Sciatic nerve (tissue), 2 donors: ENCODE results near the gene CHMP6. TPM values are rescaled to one million over a fixed set of nuclear protein-coding genes. Genes with fewer than 3 reads are reported as not detected.

Source experiments
- ATAC-seq: fragments of 200-7000 bp; cut with Tn5 transposase; one replicate; pipeline ENCODE4 v1.9.1; 2020; ENCODE audit warnings: mild to moderate bottlenecking, moderate library complexity
- DNase-seq: peaks from one replicate; pipeline ENCODE4 v3.0.0-alpha.2; 2020; ENCODE audit warnings: low spot score
- intact Hi-C: fragments of 100-400 bp; cut with DNase I; formaldehyde crosslinking; loops from one replicate; pipeline ENCODE4 v1.14.2; 2022
- total RNA-seq: library from RNA; stranded (reverse); fragmentation: NEBNext Ultra II Directional; extraction: Animal tissue kit (Norgen Biotek cat#: 25700); gene quantifications from one replicate; pipeline ENCODE4 v1.2.1, GENCODE V29; 2021
- donor health status: DM: no; HTN: no; CAD: no.
- donor health status: DM: no; HTN: no; CAD: no.

CHMP6 gene
- total RNA-seq, 1 donor from 2014 or later, result 26.8 TPM

DNA sequence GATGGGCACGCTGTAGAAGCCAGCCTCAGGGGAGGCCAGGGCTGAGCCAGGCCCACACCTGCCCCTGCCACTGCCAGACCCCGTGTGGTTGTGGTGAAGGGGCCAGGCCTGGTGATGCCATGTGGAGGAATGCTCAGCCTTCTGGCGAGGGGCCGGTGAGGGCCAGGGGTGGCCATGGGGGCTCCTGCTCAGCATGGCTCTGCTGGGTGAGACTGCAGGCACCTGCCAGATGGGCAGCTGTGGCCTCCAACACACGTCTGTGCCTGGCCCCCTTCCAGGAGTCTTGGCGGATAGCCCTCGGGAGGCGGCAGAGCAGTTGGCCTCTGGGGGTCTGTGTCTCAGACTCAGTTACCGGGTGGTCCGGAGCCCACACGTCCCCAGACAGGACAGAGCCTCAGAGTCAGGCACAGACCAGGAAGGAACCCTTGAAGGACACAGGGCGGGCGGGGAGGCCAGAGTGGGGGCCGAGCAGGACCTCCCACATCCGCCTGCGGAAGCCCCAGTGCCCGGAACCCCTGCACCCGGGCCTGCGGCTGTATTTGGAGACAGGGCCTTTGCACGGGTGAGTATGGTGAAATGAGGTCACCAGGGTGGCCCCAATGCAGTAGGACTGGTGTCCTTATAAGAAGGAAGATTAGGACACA, 22.5 kb upstream of the CHMP6 start:
- DNase-seq (no peak), ATAC-seq (peak; percentile 31)
- intact Hi-C loops, result no loop called here

DNA sequence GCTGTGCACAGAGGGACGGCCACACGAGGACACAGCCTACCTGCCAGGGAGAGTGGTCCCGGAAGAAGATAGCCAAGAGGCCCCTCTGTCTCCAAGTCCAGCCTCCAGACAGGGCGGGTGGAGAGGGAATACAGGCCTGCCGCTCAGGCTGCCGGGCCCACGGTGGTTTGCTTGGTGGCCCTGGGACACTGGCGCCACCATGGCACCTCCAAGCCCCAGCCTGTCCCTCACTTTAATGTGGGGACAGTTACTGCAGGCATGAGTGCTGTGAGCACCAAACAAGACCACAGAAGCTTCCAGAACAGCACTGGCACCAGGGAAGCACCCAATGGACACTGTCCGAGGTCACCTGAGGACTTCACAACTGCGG, 22.0 kb upstream of the CHMP6 start:
- no peak for ATAC-seq
- DNase-seq, result no peak
- intact Hi-C loops, result no loop called here

DNA sequence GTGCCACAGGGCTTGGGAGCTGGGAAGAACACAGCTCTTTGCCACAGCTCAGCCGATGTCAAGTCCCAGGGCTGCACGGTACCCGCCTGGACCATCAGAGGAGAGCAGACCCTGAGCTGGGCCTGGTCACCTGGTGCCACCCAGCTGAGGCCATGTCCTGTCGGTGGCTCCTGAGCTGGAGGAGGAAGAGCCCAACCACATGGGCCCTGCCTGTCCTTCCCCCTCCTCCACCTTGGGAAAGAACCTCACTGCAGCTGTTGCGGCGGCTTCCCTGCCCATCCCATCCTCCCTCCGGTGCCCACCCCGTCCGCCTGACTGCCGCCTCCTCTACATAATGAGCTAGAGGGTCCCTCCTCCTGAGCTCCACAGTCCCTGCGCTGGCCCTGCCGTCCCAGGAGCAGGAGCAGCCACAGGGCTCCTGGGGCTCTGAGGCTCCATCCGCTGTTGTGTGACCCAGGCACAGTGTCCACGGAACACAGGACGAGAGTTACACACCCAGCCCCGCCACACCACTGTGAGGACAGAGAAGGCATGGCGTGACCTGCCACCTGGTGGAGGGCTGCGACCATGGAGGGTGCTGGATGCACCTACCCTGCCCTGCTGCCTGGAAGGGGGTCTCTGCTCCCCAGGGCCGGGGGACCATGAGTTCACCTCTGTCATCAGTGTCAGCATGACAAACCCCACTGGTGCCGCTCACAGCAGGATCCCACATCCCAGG, 21.4 kb upstream of the CHMP6 start:
- DNase-seq (no peak), ATAC-seq (peak; percentile 74)
- intact Hi-C loops, result no loop called here

DNA sequence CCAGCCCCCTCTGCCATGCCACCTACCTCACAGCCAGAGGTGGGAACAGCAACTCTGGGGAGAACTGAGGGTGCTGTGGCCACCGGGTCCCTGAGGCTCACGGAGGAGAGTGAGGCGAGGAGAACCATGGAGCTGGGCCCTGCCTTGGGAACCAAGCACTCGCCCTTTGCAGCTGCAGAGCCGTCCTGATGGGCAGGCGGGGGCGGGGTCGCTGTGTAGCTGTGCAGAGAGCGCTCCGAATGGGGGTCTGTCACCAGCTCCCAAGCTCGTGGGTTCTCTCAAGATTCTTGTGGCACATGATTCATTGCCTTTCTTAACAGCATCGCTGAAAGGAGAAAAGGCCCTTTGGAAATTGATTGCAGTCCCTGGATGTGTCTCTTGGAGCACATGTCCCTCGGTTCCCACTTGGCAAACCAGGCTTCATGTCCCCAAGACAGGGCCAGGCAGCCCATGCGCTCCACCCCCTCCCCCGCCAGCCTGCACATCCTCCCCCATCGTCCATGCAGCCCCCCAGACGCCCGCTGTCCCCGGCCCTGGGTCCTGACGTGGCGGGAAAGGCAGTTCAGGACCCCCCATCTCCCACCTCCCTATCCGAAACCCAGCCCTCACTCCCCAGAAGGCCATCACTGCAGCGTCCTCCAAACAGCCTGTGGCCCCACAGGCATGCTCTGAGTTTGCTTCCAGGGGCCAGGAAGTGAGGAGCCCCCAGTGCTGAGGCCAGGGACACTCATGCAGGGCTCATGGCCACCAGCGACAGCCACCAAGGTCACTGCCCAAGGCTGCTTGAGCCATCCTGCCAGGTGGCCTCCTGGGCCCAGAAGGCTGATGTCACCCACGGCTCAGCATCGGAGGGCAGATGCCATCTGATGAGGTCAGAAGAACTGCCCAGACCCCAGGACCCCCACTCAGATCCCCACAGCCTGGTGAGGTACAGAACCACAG, 20.6 kb upstream of the CHMP6 start:
- intact Hi-C loops, result no loop called here
- DNase-seq, result no peak
- ATAC-seq, result no peak

DNA sequence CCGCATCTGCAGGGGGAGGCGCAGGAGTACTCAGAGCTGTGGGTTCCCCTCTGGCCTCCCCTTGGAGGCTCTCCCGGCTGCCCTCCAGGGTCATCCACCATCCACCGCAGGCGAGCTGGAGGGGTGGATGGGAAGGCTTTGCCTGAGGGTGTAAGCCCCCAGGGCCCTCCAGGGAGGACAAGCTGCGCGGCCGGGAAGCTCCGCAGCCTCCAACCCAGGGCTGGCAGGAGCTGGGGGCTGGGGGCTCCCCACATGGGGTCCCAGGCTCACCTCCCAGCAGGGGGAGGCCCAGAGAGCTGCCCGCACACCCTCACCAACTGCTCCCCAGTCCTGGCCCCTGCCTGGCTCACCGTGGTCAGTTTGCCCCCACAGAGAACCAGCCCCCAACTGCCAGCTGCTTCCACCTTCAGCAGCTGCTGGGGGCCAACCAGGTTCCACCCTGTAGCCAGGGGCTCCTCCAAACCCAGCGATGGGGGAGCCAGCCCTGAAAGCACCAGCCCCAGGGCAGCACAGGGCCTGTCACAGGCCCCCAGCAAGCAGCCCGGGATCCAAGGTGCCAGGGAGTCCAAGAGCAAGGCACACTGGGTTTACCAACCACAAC, 19.8 kb upstream of the CHMP6 start:
- DNase-seq, result no peak
- intact Hi-C loops, result no loop called here
- ATAC-seq, result no peak

DNA sequence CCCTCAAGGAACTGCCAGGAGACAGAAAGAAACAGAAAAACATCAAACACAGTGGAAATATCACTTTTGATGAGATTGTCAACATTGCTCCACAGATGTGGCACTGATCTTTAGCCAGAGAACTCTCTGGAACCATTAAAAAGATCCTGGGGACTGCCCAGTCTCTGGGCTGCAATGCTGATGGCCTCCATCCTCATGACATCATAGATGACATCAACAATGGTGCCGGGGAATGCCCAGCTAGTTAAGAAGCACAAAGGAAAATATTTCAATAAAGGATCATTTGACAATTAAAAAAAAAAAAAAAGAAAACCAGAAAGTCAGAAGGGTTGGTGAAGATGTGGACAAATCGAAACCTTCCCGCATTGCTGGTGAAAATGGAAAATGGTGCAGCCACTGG, 14.9 kb upstream of the CHMP6 start:
- no peak for ATAC-seq
- no peak for DNase-seq
- intact Hi-C loops, result no loop called here

DNA sequence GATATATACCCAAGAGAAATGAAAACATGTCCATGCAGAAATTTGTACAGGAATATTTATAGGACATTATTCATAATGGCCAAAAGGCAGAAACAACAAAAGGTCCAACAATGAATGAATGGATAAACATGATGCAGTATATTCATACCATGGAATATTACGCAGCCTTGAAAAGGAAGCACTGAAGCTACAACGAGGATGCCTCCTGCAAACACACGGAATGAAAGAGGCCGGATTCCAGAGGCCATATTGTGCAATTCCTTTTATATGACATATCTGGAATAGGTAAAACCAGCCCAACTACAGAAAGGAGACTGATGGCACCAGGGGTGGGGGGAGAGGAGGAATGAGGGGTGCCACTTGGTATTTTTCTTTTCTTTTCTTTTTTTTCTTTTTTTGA, 14.5 kb upstream of the CHMP6 start:
- ATAC-seq, result no peak

DNA sequence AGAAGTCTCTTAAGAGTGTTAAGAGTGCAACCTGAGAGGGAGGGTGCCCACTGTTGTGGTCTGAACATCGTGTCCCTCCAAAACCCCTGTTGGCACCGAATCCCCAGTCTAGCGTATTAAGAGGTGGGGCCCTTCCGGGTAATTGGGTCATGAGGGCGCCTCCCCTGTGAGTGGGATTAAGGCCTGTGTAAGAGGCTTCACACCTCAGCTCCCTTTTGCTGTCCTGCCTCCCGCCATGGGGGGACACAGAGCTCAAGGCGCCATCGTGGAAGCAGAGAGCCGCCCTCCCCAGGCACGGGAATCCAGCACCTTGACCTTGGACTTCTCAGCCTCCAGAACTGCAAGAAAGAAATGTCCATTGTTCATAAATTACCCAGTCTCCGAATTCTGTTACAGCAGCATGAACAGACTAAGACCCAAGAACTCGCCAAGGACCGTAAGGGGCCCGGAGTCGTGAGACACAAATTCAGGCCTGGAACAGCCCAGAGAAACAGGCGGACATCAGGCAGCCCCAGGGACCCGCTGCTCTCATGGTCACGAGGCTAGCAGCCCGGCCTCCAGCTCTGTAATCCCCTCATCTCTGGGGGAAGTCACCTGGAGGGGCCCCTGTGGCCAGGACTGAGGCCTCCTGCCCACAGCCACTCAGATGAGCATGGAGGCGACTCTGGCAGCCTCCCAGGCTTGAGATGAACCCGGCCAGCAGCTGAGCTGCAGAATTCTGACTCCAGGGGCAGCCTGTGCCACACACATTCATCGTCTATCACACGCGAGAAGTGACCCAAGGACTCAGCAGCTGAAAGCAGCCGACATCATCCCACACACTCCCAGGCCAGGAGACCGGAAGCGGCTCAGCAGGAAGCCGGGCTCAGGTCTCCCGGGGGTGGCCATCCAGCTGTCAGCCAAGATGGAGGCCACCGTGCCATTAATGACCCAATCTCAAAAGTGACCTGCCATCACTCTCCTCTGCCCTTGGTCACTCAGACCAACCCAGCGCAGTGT, 12.8 kb upstream of the CHMP6 start:
- intact Hi-C loops, result no loop called here
- ATAC-seq (no peak), DNase-seq (no peak)

More for the DNA sequence above, 14.5 kb upstream of the CHMP6 start:
- intact Hi-C loops, result no loop called here
- DNase-seq, result no peak

DNA sequence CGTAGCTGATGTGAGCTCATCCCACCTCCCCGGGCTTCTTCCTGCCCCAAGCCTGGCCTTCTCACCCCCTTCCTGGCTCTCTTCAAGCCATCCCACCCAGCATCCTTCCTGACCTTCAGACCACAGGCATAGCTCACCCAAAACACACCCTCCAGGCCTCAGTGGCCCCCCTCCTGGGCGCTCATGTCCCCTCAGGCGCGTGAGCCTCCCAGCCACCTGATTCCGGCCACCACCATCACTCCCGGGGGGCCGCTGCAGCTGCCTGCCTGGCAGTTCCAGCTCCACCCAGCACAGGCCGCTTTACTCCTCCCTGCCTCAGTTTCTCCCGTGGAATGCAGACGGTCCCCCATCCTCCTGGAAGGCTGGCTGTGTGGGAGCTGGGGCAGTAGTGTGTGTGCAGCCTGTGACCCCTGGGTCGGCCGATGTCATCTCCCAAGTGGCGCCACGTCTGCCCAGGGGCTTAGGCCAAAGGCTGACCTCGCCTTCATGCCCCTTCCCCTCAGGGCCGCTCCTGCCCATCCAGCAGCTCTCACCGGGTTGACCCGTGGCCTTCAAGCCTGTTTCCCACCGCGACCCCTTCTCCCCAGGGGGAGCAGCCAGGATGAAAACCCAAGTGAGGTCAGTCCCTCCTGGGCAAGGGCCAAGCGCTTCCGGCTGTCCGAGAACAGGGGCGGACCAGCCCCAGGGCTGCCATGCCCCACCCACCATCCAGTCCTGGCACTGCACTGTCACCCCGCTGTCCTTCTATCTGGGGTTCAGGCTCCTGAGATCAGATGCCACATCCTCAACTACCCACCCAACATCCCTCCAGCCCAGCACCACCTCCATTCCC, 11.9 kb upstream of the CHMP6 start:
- intact Hi-C loops, result loop anchor here (5.0 kb wide), 1 partner anchor 552 kb away; no protein-coding TSS in a partner anchor
- ATAC-seq, result no peak
- DNase-seq, result no peak

DNA sequence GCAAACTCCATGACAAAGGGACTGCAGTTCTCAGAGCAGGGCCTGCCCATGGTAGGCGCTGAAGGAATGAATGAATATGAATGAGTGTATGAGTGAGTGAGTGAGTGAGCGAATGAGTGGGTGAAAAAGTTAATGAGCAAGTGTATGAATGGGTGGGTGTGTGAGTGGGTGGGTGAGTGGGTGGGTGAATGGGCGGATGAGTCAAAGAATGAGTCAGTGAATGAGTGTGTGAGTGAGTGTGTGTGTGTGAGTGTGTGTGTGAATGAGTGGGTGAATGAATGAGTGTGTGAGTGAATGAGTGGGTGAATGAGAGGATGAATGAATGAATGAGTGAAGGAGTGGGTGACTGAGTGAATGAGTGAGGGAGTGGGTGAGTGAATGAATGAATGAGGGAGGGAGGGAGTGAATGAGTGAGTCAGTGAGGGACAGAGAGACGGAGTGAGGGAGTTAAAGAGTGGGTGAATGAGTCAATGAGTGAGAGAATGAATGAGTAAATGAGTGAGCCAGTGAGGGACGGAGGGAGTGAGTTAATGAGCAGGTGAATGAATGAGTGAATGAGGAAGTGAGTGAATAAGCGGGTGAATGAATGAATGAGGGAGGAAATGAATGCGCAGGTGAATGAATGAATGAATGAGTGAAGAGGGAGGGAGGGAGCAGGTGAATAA, 11.1 kb upstream of the CHMP6 start:
- DNase-seq (no peak), ATAC-seq (no peak)
- intact Hi-C loops, result loop anchor here (5.0 kb wide), 1 partner anchor 553 kb away; no protein-coding TSS in a partner anchor

DNA sequence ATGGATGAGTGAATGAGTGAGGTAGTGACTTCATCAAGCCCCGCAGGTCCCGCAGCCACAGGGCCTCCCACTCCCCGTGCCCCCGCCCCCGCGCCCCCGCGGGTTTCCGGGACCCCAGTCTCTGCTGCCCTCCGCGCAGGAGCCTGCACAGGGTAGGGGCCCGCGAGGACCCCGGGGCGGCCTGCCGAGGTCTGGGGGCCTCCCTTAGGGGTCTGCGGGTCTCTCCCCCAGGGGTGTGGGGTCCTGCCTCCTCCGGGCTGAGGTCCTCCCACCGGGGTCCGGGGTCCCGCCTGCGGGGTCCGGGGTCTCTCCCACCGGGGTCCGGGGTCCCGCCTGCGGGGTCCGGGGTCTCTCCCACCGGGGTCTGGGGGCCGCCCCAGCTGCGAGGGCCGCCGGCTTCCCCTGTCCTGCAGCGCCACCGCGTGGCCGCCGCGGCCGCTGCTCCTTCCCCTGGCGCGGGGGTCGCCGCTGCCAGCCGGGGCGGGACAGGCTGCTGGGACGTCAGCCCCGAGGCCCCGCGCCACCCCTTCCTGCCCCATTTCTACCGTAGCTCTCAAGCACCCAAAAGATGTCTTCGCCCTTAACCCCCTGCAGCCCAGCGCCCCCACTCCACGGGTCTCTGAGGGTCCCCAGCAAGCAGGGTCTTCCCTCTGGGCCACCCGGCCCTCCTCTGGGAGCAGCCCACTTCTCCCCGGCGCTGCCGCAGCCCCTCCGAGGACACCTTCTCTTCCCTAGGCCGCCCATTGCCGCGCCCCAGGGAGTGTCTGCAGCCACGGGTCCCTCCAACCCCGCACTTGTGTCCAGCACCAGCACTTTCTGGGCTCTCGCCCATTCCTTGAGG, 10.4 kb upstream of the CHMP6 start:
- intact Hi-C loops, result loop anchor here (5.0 kb wide), 1 partner anchor 554 kb away; no protein-coding TSS in a partner anchor
- DNase-seq (no peak), ATAC-seq (no peak)

DNA sequence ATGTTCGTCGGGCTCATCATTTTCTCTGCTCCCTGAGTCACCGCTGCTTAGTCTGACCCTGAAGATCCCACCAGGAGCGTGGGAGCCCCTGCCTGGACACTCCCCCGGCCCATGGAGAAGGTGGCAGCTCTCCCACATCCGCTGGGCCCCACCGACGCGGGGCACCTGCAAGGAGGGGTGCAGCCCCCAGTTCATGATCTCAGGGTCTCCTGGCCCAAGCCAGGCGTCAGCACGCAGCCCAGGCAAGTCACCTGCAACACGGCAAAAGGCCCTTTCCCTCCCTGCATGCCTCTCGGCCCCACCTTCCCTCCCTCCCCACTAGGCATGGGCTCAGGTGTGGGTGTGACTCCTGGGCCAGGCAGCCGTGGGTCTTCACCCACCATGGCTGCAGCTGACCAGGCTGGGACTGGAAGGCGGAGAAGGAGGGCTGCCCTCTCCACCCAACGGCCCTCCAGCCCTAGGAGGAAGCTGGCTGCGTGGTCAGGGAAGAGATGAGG, 9.7 kb upstream of the CHMP6 start:
- DNase-seq (no peak), ATAC-seq (no peak)
- intact Hi-C loops, result loop anchor here (5.0 kb wide), 1 partner anchor 555 kb away; no protein-coding TSS in a partner anchor

DNA sequence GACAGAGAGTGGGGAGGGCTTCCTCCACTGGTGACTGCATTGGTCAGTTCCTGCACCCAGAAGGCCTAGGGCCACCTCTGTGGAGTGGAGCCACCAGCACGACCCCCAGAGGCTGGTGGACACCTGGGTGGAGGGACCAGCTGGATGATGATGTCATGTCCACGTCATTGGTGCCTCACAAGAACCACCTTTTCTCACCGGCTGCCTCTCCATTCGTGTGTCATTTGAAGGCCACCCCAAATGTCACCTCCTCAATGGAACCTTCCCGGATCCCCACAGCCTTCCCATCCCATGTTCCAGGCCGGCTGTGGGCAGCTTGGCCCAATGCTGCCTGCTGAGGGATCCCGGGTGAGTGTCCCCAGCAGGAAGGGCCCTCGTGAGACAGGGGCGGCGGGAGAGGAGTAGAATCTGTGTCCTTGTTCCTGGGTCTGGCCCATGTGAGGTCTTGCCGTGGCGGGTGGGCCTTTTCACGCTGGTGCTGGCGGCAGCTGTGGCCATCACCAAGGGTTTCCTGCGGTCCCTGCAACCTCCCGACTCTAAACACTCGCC, 9.1 kb upstream of the CHMP6 start:
- no peak for DNase-seq
- intact Hi-C loops, result loop anchor here (5.0 kb wide), 1 partner anchor 555 kb away; no protein-coding TSS in a partner anchor
- no peak for ATAC-seq

DNA sequence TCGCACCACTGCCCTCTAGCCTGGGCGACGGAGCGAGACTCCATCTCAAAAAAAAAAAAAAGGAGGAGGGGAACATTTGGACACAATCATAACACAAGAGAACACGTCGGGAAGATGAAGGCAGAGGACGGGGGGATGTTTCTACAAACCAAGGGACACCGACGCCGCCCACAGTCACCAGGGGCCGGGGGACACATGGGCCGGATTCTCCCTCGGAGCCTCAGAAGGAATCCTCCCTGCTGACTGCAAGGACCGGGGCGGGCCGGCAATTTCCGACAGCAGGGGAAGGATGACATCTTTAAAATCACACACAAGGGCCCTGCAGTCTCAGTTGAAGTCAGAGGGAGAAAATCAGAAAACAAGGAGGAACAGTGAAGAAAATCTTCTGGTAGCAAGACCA, 8.1 kb upstream of the CHMP6 start:
- intact Hi-C loops, result loop anchor here (5.0 kb wide), 1 partner anchor 556 kb away; no protein-coding TSS in a partner anchor
- ATAC-seq, result no peak
- DNase-seq, result no peak

DNA sequence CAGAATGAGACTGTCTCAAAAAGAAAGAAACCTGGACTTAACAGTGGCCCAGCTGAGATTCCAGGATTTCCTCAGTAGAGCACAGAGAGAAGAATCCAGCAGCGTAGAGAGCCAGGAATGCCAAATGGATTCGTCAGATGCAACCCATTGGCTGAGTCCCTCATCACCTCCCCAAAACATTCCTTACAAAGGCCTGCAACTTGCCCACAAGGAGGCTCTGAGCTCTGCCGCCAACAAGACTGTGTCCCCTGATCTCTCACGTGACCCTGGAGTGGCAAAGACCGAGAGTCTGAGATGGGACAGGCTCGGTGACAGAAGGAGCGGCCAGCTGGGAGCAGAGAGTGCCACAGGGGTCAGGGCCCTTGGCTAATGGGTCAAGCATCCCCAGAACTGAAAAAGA, 6.9 kb upstream of the CHMP6 start:
- peak; percentile 11 for ATAC-seq
- intact Hi-C loops, result loop anchor here (5.0 kb wide), 1 partner anchor 557 kb away; no protein-coding TSS in a partner anchor
- no peak for DNase-seq
